Neural cell (in vitro differentiated cells): Measurements from ENCODE around the gene EMILIN3. TPM values are rescaled to one million over a fixed set of nuclear protein-coding genes. Genes with fewer than 3 reads are reported as not detected.

Source experiments
- H2AFZ ChIP-seq: fragments of 200-600, 300-800 bp; sonication (generic), shearing (Covaris generic); 2 replicates; pipeline ENCODE4 v1.6.0; 2014; ENCODE audit warnings: low read depth, mild to moderate bottlenecking, antibody characterized with exemption, low read length, moderate library complexity
- H3F3A ChIP-seq: fragments of 200-600 bp; shearing (Covaris generic); 2 replicates; pipeline ENCODE4 v1.6.1; 2016; ENCODE audit warnings: mild to moderate bottlenecking, moderate library complexity, mixed read lengths, antibody characterized with exemption, low read length; ENCODE audit not compliant: insufficient read depth, poor library complexity, severe bottlenecking
- H3K27ac ChIP-seq: fragments of 200-600, 300-800 bp; sonication (generic), shearing (Covaris generic); 2 replicates; pipeline ENCODE4 v1.5.1; 2014; ENCODE audit warnings: mild to moderate bottlenecking, low read length, moderate library complexity
- H3K27me3 ChIP-seq: fragments of 300-800, 200-600 bp; sonication (generic), shearing (Covaris generic); 2 replicates; pipeline ENCODE4 v1.6.0; 2014; ENCODE audit warnings: mild to moderate bottlenecking, low read depth, low read length, moderate library complexity; ENCODE audit not compliant: insufficient read depth
- H3K36me3 ChIP-seq: fragments of 300-800, 200-600 bp; sonication (generic), shearing (Covaris generic); 2 replicates; pipeline ENCODE4 v1.5.1; 2014; ENCODE audit warnings: mild to moderate bottlenecking, antibody characterized with exemption, low read length, moderate library complexity; ENCODE audit not compliant: insufficient read depth
- H3K4me2 ChIP-seq: fragments of 300-800, 200-600 bp; sonication (generic), shearing (Covaris generic); 2 replicates; pipeline ENCODE4 v1.6.0; 2014; ENCODE audit warnings: mild to moderate bottlenecking, low read length
- H3K4me3 ChIP-seq: fragments of 300-800, 200-600 bp; sonication (generic), shearing (Covaris generic); 2 replicates; pipeline ENCODE4 v1.5.1; 2014; ENCODE audit warnings: mild to moderate bottlenecking, low read length, moderate library complexity
- H3K79me2 ChIP-seq: fragments of 200-600 bp; shearing (Covaris generic); replicated peaks from 2 replicates; pipeline ENCODE4 v1.6.0; 2014; ENCODE audit warnings: mild to moderate bottlenecking, low read length, moderate library complexity; ENCODE audit not compliant: insufficient read depth
- H3K9ac ChIP-seq: fragments of 300-800, 200-600 bp; sonication (generic), shearing (Covaris generic); 2 replicates; pipeline ENCODE4 v1.6.1; 2016; ENCODE audit warnings: mild to moderate bottlenecking, low read length, mixed read lengths
- H3K9me2 ChIP-seq: fragments of 200-600 bp; shearing (Covaris generic); 2 replicates; pipeline ENCODE4 v1.6.1; 2016; ENCODE audit warnings: mild to moderate bottlenecking, low read length, mixed read lengths; ENCODE audit not compliant: insufficient read depth
- H3K9me3 ChIP-seq: fragments of 200-600, 300-800 bp; sonication (generic), shearing (Covaris generic); 2 replicates; pipeline ENCODE4 v1.6.1; 2016; ENCODE audit warnings: mild to moderate bottlenecking, mixed run types, low read length, moderate library complexity, mixed read lengths
- H4K20me1 ChIP-seq: fragments of 200-600 bp; shearing (Covaris generic); 2 replicates; pipeline ENCODE4 v1.6.1; 2016; ENCODE audit warnings: mild to moderate bottlenecking, mixed run types; ENCODE audit not compliant: insufficient read depth
- EP300 ChIP-seq: fragments of 450-650 bp; conservative IDR thresholded peaks from 2 replicates; pipeline ENCODE4 v1.6.1; 2014; ENCODE audit warnings: antibody characterized with exemption, mild to moderate bottlenecking, moderate library complexity; ENCODE audit not compliant: poor library complexity, severe bottlenecking
- EZH2 ChIP-seq: fragments of 200-600, 300-800 bp; shearing (Covaris generic), sonication (generic); IDR thresholded peaks from 2 replicates; pipeline ENCODE4 v1.6.1; 2014; ENCODE audit warnings: antibody characterized with exemption, low read length, borderline replicate concordance, mild to moderate bottlenecking; ENCODE audit not compliant: insufficient read depth, poor library complexity, severe bottlenecking
- MXI1 ChIP-seq: fragments of 450-650 bp; conservative IDR thresholded peaks from 2 replicates; pipeline ENCODE4 v1.6.1; 2014; ENCODE audit warnings: antibody characterized with exemption, mild to moderate bottlenecking; ENCODE audit not compliant: poor library complexity, severe bottlenecking
- POLR2AphosphoS5 ChIP-seq: IDR thresholded peaks from 2 replicates; pipeline ENCODE4 v1.6.1; 2012
- RAD21 ChIP-seq: fragments of 450-650 bp; conservative IDR thresholded peaks from 2 replicates; pipeline ENCODE4 v1.6.1; 2014; ENCODE audit warnings: antibody characterized with exemption, mild to moderate bottlenecking, moderate library complexity
- SMC3 ChIP-seq: fragments of 450-650 bp; conservative IDR thresholded peaks from 2 replicates; pipeline ENCODE4 v1.6.1; 2014; ENCODE audit warnings: antibody characterized with exemption, mild to moderate bottlenecking, moderate library complexity; ENCODE audit not compliant: poor library complexity
- TAF1 ChIP-seq: IDR thresholded peaks from 2 replicates; pipeline ENCODE4 v1.6.1; 2012; ENCODE audit warnings: low read depth
- polyA plus RNA-seq: library from polyadenylated mRNA; depleted of rRNA; stranded (reverse); fragments of >200 nt; gene quantifications from 2 replicates; pipeline ENCODE4 v1.2.3, GENCODE V29; 2014
- TF ChIP-seq, protein P1 (sequence below): IDR thresholded peaks from 2 replicates; pipeline ENCODE4 v1.6.1; 2012; ENCODE audit warnings: borderline replicate concordance
- TF ChIP-seq, protein P2 (sequence below): fragments of 450-650 bp; IDR thresholded peaks from 2 replicates; pipeline ENCODE4 v1.5.1; 2014; ENCODE audit warnings: antibody characterized with exemption, mild to moderate bottlenecking, moderate library complexity; ENCODE audit not compliant: poor library complexity, severe bottlenecking

Gene EMILIN3
- polyA plus RNA-seq, 1 donor from 2014 or later = 0.30 TPM

DNA sequence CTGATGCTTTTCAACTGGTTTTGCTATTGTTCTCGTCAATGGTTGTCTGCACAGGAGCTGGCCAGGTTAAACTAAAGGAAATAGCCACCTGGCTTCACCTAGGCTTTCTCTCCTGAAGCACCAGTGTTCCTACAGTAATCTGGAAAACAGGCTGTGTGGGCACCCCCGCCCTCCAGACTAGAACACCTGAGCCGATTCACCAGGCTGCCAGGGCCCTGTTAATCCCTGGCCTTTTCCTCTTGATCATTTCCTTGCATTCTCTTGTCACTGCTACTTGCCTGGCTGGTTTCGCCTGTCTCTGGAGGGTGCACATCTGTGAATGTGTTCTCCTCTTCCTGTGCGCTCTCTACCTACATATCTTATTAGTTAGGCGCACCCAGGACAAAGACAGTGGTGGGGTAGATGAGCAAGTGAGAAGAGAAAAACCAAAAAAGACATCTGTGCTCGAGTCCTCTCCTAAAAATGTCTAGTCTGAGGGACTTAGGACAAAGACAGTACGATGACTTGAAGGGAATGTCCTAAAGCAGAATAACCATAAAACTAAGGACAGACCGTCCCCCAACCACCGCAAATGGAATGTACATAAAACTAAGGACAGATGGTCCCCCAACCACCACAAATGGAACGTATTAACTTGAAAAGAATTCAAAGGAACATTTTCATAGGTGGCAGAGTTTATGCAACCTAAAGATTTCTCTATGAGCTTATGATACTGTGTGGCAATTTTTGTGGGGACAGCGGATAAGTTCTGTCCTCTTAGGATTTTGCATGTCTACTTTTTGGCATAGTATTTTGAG, 45.9 kb upstream of the EMILIN3 start:
- no peaks in the 10 kb centered on the region for H3F3A ChIP-seq
- no peaks in the 10 kb centered on the region for H3K9me3 ChIP-seq
- no peak overlapping the region for H3K4me3 ChIP-seq
- H3K27me3 ChIP-seq = no peaks in the 10 kb centered on the region
- no peak overlapping the region for H3K9ac ChIP-seq
- no peaks in the 10 kb centered on the region for H4K20me1 ChIP-seq
- no peaks in the 10 kb centered on the region for H3K79me2 ChIP-seq
- H3K36me3 ChIP-seq = peaks cover 4% of the 10 kb centered on the region
- no peak overlapping the region for H3K4me2 ChIP-seq
- no peak overlapping the region for H3K27ac ChIP-seq
- no peaks in the 10 kb centered on the region for H3K9me2 ChIP-seq
- TF ChIP-seq EZH2 (no peak), RAD21 (no peak), TAF1 (no peak), MXI1 (no peak), POLR2AphosphoS5 (no peak), EP300 (no peak), SMC3 (no peak)
- TF ChIP-seq, protein P1, sequence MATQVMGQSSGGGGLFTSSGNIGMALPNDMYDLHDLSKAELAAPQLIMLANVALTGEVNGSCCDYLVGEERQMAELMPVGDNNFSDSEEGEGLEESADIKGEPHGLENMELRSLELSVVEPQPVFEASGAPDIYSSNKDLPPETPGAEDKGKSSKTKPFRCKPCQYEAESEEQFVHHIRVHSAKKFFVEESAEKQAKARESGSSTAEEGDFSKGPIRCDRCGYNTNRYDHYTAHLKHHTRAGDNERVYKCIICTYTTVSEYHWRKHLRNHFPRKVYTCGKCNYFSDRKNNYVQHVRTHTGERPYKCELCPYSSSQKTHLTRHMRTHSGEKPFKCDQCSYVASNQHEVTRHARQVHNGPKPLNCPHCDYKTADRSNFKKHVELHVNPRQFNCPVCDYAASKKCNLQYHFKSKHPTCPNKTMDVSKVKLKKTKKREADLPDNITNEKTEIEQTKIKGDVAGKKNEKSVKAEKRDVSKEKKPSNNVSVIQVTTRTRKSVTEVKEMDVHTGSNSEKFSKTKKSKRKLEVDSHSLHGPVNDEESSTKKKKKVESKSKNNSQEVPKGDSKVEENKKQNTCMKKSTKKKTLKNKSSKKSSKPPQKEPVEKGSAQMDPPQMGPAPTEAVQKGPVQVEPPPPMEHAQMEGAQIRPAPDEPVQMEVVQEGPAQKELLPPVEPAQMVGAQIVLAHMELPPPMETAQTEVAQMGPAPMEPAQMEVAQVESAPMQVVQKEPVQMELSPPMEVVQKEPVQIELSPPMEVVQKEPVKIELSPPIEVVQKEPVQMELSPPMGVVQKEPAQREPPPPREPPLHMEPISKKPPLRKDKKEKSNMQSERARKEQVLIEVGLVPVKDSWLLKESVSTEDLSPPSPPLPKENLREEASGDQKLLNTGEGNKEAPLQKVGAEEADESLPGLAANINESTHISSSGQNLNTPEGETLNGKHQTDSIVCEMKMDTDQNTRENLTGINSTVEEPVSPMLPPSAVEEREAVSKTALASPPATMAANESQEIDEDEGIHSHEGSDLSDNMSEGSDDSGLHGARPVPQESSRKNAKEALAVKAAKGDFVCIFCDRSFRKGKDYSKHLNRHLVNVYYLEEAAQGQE = no peak
- TF ChIP-seq, protein P2, sequence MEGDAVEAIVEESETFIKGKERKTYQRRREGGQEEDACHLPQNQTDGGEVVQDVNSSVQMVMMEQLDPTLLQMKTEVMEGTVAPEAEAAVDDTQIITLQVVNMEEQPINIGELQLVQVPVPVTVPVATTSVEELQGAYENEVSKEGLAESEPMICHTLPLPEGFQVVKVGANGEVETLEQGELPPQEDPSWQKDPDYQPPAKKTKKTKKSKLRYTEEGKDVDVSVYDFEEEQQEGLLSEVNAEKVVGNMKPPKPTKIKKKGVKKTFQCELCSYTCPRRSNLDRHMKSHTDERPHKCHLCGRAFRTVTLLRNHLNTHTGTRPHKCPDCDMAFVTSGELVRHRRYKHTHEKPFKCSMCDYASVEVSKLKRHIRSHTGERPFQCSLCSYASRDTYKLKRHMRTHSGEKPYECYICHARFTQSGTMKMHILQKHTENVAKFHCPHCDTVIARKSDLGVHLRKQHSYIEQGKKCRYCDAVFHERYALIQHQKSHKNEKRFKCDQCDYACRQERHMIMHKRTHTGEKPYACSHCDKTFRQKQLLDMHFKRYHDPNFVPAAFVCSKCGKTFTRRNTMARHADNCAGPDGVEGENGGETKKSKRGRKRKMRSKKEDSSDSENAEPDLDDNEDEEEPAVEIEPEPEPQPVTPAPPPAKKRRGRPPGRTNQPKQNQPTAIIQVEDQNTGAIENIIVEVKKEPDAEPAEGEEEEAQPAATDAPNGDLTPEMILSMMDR = no peak
- H2AFZ ChIP-seq = no peak overlapping the region

DNA sequence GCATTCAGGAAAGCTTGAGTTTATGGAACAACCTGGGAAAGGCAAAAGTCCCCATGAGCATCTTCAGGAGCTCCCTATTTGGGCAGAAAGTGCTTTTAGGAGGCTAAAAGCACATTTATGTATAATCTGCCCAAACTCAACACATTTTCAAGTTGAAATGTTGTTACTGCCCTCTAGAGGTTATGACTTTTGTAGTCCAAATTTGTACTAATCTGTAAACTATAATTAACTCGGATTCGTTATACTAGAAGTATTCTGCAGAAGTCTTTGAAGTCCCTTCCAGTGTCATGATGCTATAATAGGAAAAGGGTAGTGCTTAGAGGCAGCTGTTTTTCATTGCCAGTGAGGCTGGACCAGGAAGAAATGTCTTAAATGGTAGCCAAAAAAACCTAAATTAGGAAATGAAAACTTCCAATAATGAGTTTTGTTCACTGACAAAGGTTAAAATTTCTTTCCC, 44.8 kb upstream of the EMILIN3 start:
- Histone ChIP-seq H3F3A (no peaks in the 10 kb centered on the region), H3K4me3 (no peak overlapping the region), H3K4me2 (no peak overlapping the region), H3K9me2 (no peaks in the 10 kb centered on the region), H3K27me3 (no peaks in the 10 kb centered on the region), H3K79me2 (no peaks in the 10 kb centered on the region), H3K9ac (no peak overlapping the region), H4K20me1 (no peaks in the 10 kb centered on the region), H3K9me3 (no peaks in the 10 kb centered on the region), H3K27ac (no peak overlapping the region), H3K36me3 (no peaks in the 10 kb centered on the region), H2AFZ (no peak overlapping the region)
- no peak for TF ChIP-seq EZH2
- peak; percentile 21 for TF ChIP-seq SMC3
- TF ChIP-seq, protein P2 = peak; percentile 43
- TF ChIP-seq RAD21 = peak; percentile 29
